HCT116 (cell line): ENCODE data around the gene ENTPD6. TPM values are rescaled to one million over a fixed set of nuclear protein-coding genes. Genes with fewer than 3 reads are reported as not detected.

Experiments used
- ATAC-seq: fragments of 200-7000 bp; cut with Tn5 transposase; 2 replicates; pipeline ENCODE4 v1.9.1; 2020; ENCODE audit warnings: mild to moderate bottlenecking, moderate library complexity
- BruUV-seq: library from RNA; stranded (reverse); fragments of 400-500 nt; replicated peaks from 2 replicates; lab custom pipeline; 2021; lab: Mats Ljungman, UMichigan
- CTCF ChIA-PET: fragments of 300-600 bp; sonication (Branson Sonifier 250); formaldehyde crosslinking; loops from one replicate; lab custom pipeline; 2021; ENCODE audit warnings: antibody characterized with exemption; lab: Charles Lee
- POLR2A ChIA-PET: fragments of 300-600, 350-600 bp; sonication (Branson Sonifier 250); formaldehyde crosslinking; loops from one replicate; lab custom pipeline; 2021; ENCODE audit warnings: antibody characterized with exemption; lab: Charles Lee
- RAD21 ChIA-PET, 2 experiments: fragments of 300-600 bp; sonication (Branson Sonifier 250); formaldehyde crosslinking; loops; one replicate each; lab custom pipeline; 2023; ENCODE audit warnings: low total read pairs in 2 of 2; ENCODE audit not compliant: uncharacterized antibody in 2 of 2, unreplicated experiment in 2 of 2, low non-redundant PET in 1 of 2; lab: Charles Lee
- DNase-seq: peaks from one replicate; pipeline ENCODE4 v3.0.0-alpha.2; 2010; ENCODE audit warnings: low read depth, low spot score
- H2AFZ ChIP-seq: fragments of 200-600 bp; shearing (Covaris generic), sonication (generic); 2 replicates; pipeline ENCODE4 v1.6.1; 2017; ENCODE audit warnings: low read depth, mixed run types, mixed read lengths, antibody characterized with exemption, low read length; ENCODE audit not compliant: poor library complexity, severe bottlenecking
- H3K27ac ChIP-seq: 2 replicates; pipeline ENCODE4 v1.5.1; 2012; ENCODE audit warnings: low read depth, low read length
- H3K27me3 ChIP-seq: fragments of 200-600 bp; sonication (generic); 2 replicates; pipeline ENCODE4 v1.6.1; 2016; ENCODE audit warnings: mixed run types, low read length, mixed read lengths; ENCODE audit not compliant: insufficient read depth
- H3K36me3 ChIP-seq, 2 experiments: fragments of 200-500 bp in 1 of 2; fragments of 200-600 bp in 1 of 2; sonication (Bioruptor generic) in 1 of 2; sonication (generic) in 1 of 2; 2 replicates each; pipeline versions ENCODE4 v1.5.1 to v1.6.1; 2014 to 2016; ENCODE audit warnings: low read length in 2 of 2, inconsistent platforms in 1 of 2, mixed read lengths in 1 of 2, mixed run types in 1 of 2; ENCODE audit not compliant: insufficient read depth in 2 of 2, control insufficient read depth in 1 of 2
- H3K4me1 ChIP-seq, 2 experiments: fragments of 200-600 bp in 1 of 2; sonication (generic) in 1 of 2; 2 replicates each; pipeline versions ENCODE4 v1.5.1 to v1.6.1; 2012 to 2017; ENCODE audit warnings: low read length in 2 of 2, inconsistent platforms in 1 of 2, mild to moderate bottlenecking in 1 of 2, mixed read lengths in 1 of 2, mixed run types in 1 of 2, moderate library complexity in 1 of 2; ENCODE audit not compliant: insufficient read depth in 2 of 2, control insufficient read depth in 1 of 2
- H3K4me2 ChIP-seq: fragments of 200-600 bp; sonication (generic); 2 replicates; pipeline ENCODE4 v1.6.1; 2017; ENCODE audit warnings: mixed run types, low read length, mixed read lengths
- H3K4me3 ChIP-seq, 2 experiments: fragments of 200-600 bp in 1 of 2; sonication (generic) in 1 of 2; replicated peaks in 1 of 2; 2 replicates each; pipeline ENCODE4 v1.5.1; 2011 to 2016; ENCODE audit warnings: low read length in 2 of 2, control low read depth in 1 of 2, low read depth in 1 of 2, mild to moderate bottlenecking in 1 of 2, mixed read lengths in 1 of 2, mixed run types in 1 of 2
- H3K79me2 ChIP-seq: fragments of 200-600 bp; sonication (generic); 2 replicates; pipeline ENCODE4 v1.6.1; 2017; ENCODE audit warnings: mild to moderate bottlenecking, mixed run types, low read length, moderate library complexity, mixed read lengths; ENCODE audit not compliant: insufficient read depth
- H3K9ac ChIP-seq: fragments of 200-600 bp; sonication (generic); 2 replicates; pipeline ENCODE4 v1.6.1; 2016; ENCODE audit warnings: low read length, mixed read lengths
- H3K9me2 ChIP-seq: fragments of 200-600 bp; sonication (generic), shearing (Covaris generic); 2 replicates; pipeline ENCODE4 v1.6.1; 2017; ENCODE audit warnings: mixed run types, mild to moderate bottlenecking, moderate library complexity; ENCODE audit not compliant: insufficient read depth
- H3K9me3 ChIP-seq, 2 experiments: fragments of 200-500 bp in 1 of 2; fragments of 200-600 bp in 1 of 2; sonication (Bioruptor generic) in 1 of 2; sonication (generic) in 1 of 2; 2 replicates each; pipeline ENCODE4 v1.6.1; 2014 to 2017; ENCODE audit warnings: low read length in 2 of 2, mixed read lengths in 2 of 2, inconsistent platforms in 1 of 2, low read depth in 1 of 2, mild to moderate bottlenecking in 1 of 2, mixed run types in 1 of 2, moderate library complexity in 1 of 2; ENCODE audit not compliant: control insufficient read depth in 1 of 2, insufficient read depth in 1 of 2
- H4K20me1 ChIP-seq: fragments of 200-600 bp; sonication (generic), shearing (Covaris generic); 2 replicates; pipeline ENCODE4 v1.6.1; 2017; ENCODE audit warnings: mixed run types, mild to moderate bottlenecking, moderate library complexity; ENCODE audit not compliant: insufficient read depth
- CBX3 ChIP-seq: IDR thresholded peaks from 2 replicates; pipeline ENCODE4 v1.6.1; 2012; ENCODE audit warnings: low read depth
- CEBPB ChIP-seq: IDR thresholded peaks from 2 replicates; pipeline ENCODE4 v1.6.1; 2012; ENCODE audit warnings: low read depth
- EGR1 ChIP-seq: IDR thresholded peaks from 2 replicates; pipeline ENCODE4 v1.6.1; 2012; ENCODE audit warnings: low read depth
- ELF1 ChIP-seq: IDR thresholded peaks from 2 replicates; pipeline ENCODE4 v1.6.1; 2012; ENCODE audit warnings: low read depth, borderline replicate concordance
- EZH2 ChIP-seq: fragments of 200-600 bp; sonication (generic); IDR thresholded peaks from 2 replicates; pipeline ENCODE4 v1.6.1; 2017; ENCODE audit warnings: antibody characterized with exemption, mixed run types
- EZH2phosphoT487 ChIP-seq: fragments of 200-600 bp; IDR thresholded peaks from 2 replicates; pipeline ENCODE4 v1.6.1; 2018; ENCODE audit warnings: antibody characterized with exemption, borderline replicate concordance
- FOSL1 ChIP-seq: IDR thresholded peaks from 2 replicates; pipeline ENCODE4 v1.6.1; 2012; ENCODE audit warnings: low read depth
- RAD21 ChIP-seq: IDR thresholded peaks from 2 replicates; pipeline ENCODE4 v1.6.1; 2012; ENCODE audit warnings: low read depth, mild to moderate bottlenecking
- SIN3A ChIP-seq: IDR thresholded peaks from 2 replicates; pipeline ENCODE4 v1.6.1; 2012; ENCODE audit warnings: low read depth
- SP1 ChIP-seq: IDR thresholded peaks from 2 replicates; pipeline ENCODE4 v1.6.1; 2012; ENCODE audit warnings: low read depth
- TCF7L2 ChIP-seq: IDR thresholded peaks from 2 replicates; pipeline ENCODE4 v1.7.0; 2011; ENCODE audit warnings: borderline replicate concordance, inconsistent platforms; ENCODE audit not compliant: insufficient read depth, insufficient read length; ENCODE audit errors: extremely low read depth
- YY1 ChIP-seq: IDR thresholded peaks from 2 replicates; pipeline ENCODE4 v1.6.1; 2011; ENCODE audit warnings: low read length, low read depth, moderate library complexity, mild to moderate bottlenecking; ENCODE audit not compliant: insufficient replicate concordance; ENCODE audit errors: extremely low read depth
- ZFX ChIP-seq: fragments of 450-650 bp; IDR thresholded peaks from 2 replicates; pipeline ENCODE4 v1.6.1; 2017
- ZNF274 ChIP-seq: fragments of 200-500 bp; sonication (Bioruptor generic); IDR thresholded peaks from 2 replicates; pipeline ENCODE4 v1.6.1; 2014; ENCODE audit warnings: mild to moderate bottlenecking, low read depth, low read length, inconsistent platforms
- intact Hi-C: fragments of 100-400 bp; cut with micrococcal nuclease; formaldehyde crosslinking; loops from 2 replicates; pipeline ENCODE4 v1.10.0; 2022
- total RNA-seq: library from RNA; stranded (reverse); gene quantifications from one replicate; pipeline ENCODE4 v1.2.1, GENCODE V29; 2021; ENCODE audit not compliant: unreplicated experiment
- TF ChIP-seq, protein P1 (sequence below), 3 experiments: fragments of 200-600 bp in 1 of 3; sonication (generic) in 1 of 3; IDR thresholded peaks in 2 of 3; conservative IDR thresholded peaks in 1 of 3; 2 replicates each; pipeline ENCODE4 v1.5.1; 2012 to 2017; ENCODE audit warnings: low read depth in 2 of 3, low read length in 2 of 3, antibody characterized with exemption in 1 of 3, borderline replicate concordance in 1 of 3, control low read depth in 1 of 3, mild to moderate bottlenecking in 1 of 3, mixed read lengths in 1 of 3, mixed run types in 1 of 3, moderate library complexity in 1 of 3; ENCODE audit not compliant: insufficient read depth in 1 of 3
- TF ChIP-seq, protein P2 (sequence below): IDR thresholded peaks from 2 replicates; pipeline ENCODE4 v1.6.1; 2011; ENCODE audit warnings: mild to moderate bottlenecking, low read length, moderate library complexity; ENCODE audit not compliant: insufficient replicate concordance; ENCODE audit errors: extremely low read depth
- TF ChIP-seq, protein P3 (sequence below): IDR thresholded peaks from 2 replicates; pipeline ENCODE4 v1.6.1; 2012
- TF ChIP-seq, protein P4 (sequence below): IDR thresholded peaks from 2 replicates; pipeline ENCODE4 v1.6.1; 2012; ENCODE audit warnings: low read depth
- TF ChIP-seq, protein P5 (sequence below): IDR thresholded peaks from 2 replicates; pipeline ENCODE4 v1.6.1; 2012

The ENTPD6 gene
- total RNA-seq, 1 experiment from 2014 or later = 89.2 TPM

DNA sequence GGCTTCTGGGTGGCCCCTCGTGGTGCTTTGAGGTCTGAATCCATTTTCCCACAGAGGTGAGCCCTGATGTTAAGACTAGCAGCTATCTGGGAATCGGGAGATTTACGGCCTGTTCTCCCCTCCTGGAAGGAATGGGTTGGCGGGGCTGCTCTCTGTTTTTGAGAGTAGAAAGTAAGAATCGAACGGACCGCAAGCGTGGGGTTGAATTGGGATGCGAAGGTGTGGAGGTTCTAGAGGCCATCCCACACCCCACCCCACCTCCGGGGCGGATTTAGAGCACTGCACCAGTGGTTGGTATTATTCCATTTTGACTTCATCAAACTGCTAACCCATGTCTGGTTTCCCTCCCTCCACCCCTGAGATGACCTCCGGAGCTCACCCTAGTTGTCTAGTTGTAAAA, 63.8 kb downstream of the ENTPD6 start:
- CTCF ChIA-PET = no interaction called here
- H3K27ac ChIP-seq = no peak overlapping the region
- intact Hi-C loops = loop anchor here (10.0 kb wide), 1 partner anchor 45 kb away; no protein-coding TSS in a partner anchor
- ATAC-seq (no peak), DNase-seq (no peak)
- TF ChIP-seq, protein P1, sequence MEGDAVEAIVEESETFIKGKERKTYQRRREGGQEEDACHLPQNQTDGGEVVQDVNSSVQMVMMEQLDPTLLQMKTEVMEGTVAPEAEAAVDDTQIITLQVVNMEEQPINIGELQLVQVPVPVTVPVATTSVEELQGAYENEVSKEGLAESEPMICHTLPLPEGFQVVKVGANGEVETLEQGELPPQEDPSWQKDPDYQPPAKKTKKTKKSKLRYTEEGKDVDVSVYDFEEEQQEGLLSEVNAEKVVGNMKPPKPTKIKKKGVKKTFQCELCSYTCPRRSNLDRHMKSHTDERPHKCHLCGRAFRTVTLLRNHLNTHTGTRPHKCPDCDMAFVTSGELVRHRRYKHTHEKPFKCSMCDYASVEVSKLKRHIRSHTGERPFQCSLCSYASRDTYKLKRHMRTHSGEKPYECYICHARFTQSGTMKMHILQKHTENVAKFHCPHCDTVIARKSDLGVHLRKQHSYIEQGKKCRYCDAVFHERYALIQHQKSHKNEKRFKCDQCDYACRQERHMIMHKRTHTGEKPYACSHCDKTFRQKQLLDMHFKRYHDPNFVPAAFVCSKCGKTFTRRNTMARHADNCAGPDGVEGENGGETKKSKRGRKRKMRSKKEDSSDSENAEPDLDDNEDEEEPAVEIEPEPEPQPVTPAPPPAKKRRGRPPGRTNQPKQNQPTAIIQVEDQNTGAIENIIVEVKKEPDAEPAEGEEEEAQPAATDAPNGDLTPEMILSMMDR (IDR thresholded peaks at IDR 0.05 in 2 of 3, conservative IDR thresholded peaks at IDR 0.05 in 1 of 3; ENCODE audit: borderline replicate concordance in 1 of 3, insufficient read depth in 1 of 3, low read depth in 2 of 3, low read length in 2 of 3) = no peak
- TF ChIP-seq TCF7L2 (no peak), FOSL1 (no peak), ZNF274 (no peak), EZH2phosphoT487 (no peak), EGR1 (no peak), CEBPB (no peak), RAD21 (no peak), SIN3A (no peak), SP1 (no peak), EZH2 (no peak), ELF1 (no peak), CBX3 (no peak), ZFX (no peak), YY1 (no peak)
- TF ChIP-seq, protein P2, sequence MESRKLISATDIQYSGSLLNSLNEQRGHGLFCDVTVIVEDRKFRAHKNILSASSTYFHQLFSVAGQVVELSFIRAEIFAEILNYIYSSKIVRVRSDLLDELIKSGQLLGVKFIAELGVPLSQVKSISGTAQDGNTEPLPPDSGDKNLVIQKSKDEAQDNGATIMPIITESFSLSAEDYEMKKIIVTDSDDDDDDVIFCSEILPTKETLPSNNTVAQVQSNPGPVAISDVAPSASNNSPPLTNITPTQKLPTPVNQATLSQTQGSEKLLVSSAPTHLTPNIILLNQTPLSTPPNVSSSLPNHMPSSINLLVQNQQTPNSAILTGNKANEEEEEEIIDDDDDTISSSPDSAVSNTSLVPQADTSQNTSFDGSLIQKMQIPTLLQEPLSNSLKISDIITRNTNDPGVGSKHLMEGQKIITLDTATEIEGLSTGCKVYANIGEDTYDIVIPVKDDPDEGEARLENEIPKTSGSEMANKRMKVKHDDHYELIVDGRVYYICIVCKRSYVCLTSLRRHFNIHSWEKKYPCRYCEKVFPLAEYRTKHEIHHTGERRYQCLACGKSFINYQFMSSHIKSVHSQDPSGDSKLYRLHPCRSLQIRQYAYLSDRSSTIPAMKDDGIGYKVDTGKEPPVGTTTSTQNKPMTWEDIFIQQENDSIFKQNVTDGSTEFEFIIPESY = no peak
- TF ChIP-seq, protein P3, sequence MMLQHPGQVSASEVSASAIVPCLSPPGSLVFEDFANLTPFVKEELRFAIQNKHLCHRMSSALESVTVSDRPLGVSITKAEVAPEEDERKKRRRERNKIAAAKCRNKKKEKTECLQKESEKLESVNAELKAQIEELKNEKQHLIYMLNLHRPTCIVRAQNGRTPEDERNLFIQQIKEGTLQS = no peak
- TF ChIP-seq, protein P4, sequence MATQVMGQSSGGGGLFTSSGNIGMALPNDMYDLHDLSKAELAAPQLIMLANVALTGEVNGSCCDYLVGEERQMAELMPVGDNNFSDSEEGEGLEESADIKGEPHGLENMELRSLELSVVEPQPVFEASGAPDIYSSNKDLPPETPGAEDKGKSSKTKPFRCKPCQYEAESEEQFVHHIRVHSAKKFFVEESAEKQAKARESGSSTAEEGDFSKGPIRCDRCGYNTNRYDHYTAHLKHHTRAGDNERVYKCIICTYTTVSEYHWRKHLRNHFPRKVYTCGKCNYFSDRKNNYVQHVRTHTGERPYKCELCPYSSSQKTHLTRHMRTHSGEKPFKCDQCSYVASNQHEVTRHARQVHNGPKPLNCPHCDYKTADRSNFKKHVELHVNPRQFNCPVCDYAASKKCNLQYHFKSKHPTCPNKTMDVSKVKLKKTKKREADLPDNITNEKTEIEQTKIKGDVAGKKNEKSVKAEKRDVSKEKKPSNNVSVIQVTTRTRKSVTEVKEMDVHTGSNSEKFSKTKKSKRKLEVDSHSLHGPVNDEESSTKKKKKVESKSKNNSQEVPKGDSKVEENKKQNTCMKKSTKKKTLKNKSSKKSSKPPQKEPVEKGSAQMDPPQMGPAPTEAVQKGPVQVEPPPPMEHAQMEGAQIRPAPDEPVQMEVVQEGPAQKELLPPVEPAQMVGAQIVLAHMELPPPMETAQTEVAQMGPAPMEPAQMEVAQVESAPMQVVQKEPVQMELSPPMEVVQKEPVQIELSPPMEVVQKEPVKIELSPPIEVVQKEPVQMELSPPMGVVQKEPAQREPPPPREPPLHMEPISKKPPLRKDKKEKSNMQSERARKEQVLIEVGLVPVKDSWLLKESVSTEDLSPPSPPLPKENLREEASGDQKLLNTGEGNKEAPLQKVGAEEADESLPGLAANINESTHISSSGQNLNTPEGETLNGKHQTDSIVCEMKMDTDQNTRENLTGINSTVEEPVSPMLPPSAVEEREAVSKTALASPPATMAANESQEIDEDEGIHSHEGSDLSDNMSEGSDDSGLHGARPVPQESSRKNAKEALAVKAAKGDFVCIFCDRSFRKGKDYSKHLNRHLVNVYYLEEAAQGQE = no peak
- TF ChIP-seq, protein P5, sequence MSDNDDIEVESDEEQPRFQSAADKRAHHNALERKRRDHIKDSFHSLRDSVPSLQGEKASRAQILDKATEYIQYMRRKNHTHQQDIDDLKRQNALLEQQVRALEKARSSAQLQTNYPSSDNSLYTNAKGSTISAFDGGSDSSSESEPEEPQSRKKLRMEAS = no peak
- no peaks in the 10 kb centered on the region for H3K27me3 ChIP-seq
- H3K4me3 ChIP-seq = no peak overlapping the region
- 0 out of 4 replicates have a peak, but pooled peaks cover 0 to 4% of the 10 kb centered on the region in 2 experiments for H3K36me3 ChIP-seq
- no peaks in the 10 kb centered on the region for H3K9me3 ChIP-seq
- H4K20me1 ChIP-seq = no peaks in the 10 kb centered on the region
- H3K4me1 ChIP-seq = peaks cover 8% of the 10 kb centered on the region in 2 experiments; a peak in 3 of 4 replicates
- no TSS peak for BruUV-seq
- peaks cover 31% of the 10 kb centered on the region; the same call in 1 of the 2 replicates for H3K79me2 ChIP-seq
- no peaks in the 10 kb centered on the region for H3K9me2 ChIP-seq
- H2AFZ ChIP-seq = no peak overlapping the region
- POLR2A ChIA-PET = no interaction called here
- RAD21 ChIA-PET = no interaction called here
- H3K4me2 ChIP-seq = no peak overlapping the region
- no peak overlapping the region for H3K9ac ChIP-seq
